ENCODE data around the gene CYB5R2. TPM values are rescaled to one million over a fixed set of nuclear protein-coding genes. Genes with fewer than 3 reads are reported as not detected.

CYB5R2 gene
- total RNA-seq, 4 donors from 2014 or later: 0.67 to 13.2 (median 2.8) TPM

DNA sequence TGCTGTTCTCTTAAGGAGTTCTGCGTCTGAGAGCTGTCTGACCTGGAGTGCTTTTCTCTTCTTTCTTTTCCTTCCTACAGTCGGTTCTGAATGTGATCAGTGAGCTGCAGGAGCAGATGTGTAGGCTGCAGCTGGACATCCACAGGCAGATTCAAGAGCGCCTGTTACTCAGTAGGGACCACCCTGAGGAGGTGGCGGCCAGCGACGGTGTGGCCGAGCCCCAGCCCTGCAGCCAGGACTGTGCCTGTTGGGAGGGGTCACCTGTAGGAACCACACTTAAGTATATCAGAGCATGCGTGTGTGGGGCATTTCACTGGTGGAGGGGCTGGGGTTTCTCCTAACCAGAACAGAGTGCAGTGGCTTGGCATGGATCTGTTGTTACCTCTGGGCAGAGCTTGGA lies 56.3 kb downstream of the CYB5R2 start:
- peaks cover 0 to 4% (median 0%) of the 10 kb centered on the region in 4 donors for H3K4me1 ChIP-seq
- no peak for DNase-seq
- TF ChIP-seq, protein P1, sequence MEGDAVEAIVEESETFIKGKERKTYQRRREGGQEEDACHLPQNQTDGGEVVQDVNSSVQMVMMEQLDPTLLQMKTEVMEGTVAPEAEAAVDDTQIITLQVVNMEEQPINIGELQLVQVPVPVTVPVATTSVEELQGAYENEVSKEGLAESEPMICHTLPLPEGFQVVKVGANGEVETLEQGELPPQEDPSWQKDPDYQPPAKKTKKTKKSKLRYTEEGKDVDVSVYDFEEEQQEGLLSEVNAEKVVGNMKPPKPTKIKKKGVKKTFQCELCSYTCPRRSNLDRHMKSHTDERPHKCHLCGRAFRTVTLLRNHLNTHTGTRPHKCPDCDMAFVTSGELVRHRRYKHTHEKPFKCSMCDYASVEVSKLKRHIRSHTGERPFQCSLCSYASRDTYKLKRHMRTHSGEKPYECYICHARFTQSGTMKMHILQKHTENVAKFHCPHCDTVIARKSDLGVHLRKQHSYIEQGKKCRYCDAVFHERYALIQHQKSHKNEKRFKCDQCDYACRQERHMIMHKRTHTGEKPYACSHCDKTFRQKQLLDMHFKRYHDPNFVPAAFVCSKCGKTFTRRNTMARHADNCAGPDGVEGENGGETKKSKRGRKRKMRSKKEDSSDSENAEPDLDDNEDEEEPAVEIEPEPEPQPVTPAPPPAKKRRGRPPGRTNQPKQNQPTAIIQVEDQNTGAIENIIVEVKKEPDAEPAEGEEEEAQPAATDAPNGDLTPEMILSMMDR (IDR thresholded peaks at IDR 0.05): no peak
- no peak for TF ChIP-seq POLR2A (IDR thresholded peaks at IDR 0.05)
- H3K36me3 ChIP-seq: peaks cover 0 to 38% (median 0%) of the 10 kb centered on the region in 3 donors
- H3K27me3 ChIP-seq: no peaks in the 10 kb centered on the region
- no peaks in the 10 kb centered on the region for H3K9me3 ChIP-seq
- H3K27ac ChIP-seq: no peak overlapping the region
- H3K4me3 ChIP-seq: no peak overlapping the region

Other genes starting within 250 kb of the CYB5R2 start
- 1 to 10 TPM; 2.3 to 8.4 (median 3.2) TPM for gene OLFML1, start 188.0 kb downstream of the CYB5R2 start, total RNA-seq
- 100 to 1,000 TPM in 3 of 4 donors, 10 to 100 TPM in 1; 74.6 to 245 (median 148) TPM for gene PPFIBP2, start 159.5 kb downstream of the CYB5R2 start, total RNA-seq
- not detected for gene OVCH2, start 33.0 kb upstream of the CYB5R2 start, total RNA-seq
- gene OR5P2, start 123.4 kb upstream of the CYB5R2 start, total RNA-seq: not detected
- not detected for gene OR5P3, start 157.3 kb upstream of the CYB5R2 start, total RNA-seq